Suprapubic skin (tissue), 4 donors: ENCODE measurements around the gene TKT. TPM values are rescaled to one million over a fixed set of nuclear protein-coding genes. Genes with fewer than 3 reads are reported as not detected.

Source experiments
- DNase-seq, 2 donors: peaks; one replicate each; pipeline ENCODE4 v3.0.0-alpha.2; 2019; ENCODE audit warnings: low spot score in 2 of 2
- H3K27ac ChIP-seq: fragments of 200-600 bp; sonication (generic); one replicate; pipeline ENCODE4 v1.5.1; 2019
- H3K27me3 ChIP-seq: fragments of 200-600 bp; sonication (generic); one replicate; pipeline ENCODE4 v1.5.1; 2019
- H3K36me3 ChIP-seq: fragments of 200-600 bp; sonication (generic); one replicate; pipeline ENCODE4 v1.5.1; 2019
- H3K4me1 ChIP-seq: fragments of 200-600 bp; sonication (generic); one replicate; pipeline ENCODE4 v1.5.1; 2019
- H3K4me3 ChIP-seq: fragments of 200-600 bp; sonication (generic); one replicate; pipeline ENCODE4 v1.5.1; 2019; ENCODE audit warnings: mild to moderate bottlenecking
- H3K9me3 ChIP-seq: fragments of 200-600 bp; sonication (generic); one replicate; pipeline ENCODE4 v1.5.1; 2019
- CTCF ChIP-seq, 2 donors: fragments of 200-600 bp in 1 of 2; fragments of 450-650 bp in 1 of 2; sonication (generic) in 1 of 2; IDR thresholded peaks; one replicate each; pipeline ENCODE4 v1.5.1; 2016 to 2019; ENCODE audit warnings: antibody characterized with exemption in 2 of 2, mild to moderate bottlenecking in 1 of 2, moderate library complexity in 1 of 2
- EP300 ChIP-seq: sonication (generic); formaldehyde crosslinking; IDR thresholded peaks from one replicate; pipeline ENCODE4 v1.6.1; 2017; ENCODE audit warnings: antibody characterized with exemption
- POLR2A ChIP-seq, 2 donors: fragments of 450-650 bp; IDR thresholded peaks; one replicate each; pipeline ENCODE4 v1.6.1; 2017; ENCODE audit warnings: antibody characterized with exemption in 2 of 2, mild to moderate bottlenecking in 2 of 2, moderate library complexity in 2 of 2
- POLR2AphosphoS5 ChIP-seq, 3 donors: sonication (generic); formaldehyde crosslinking; IDR thresholded peaks; one replicate each; pipeline ENCODE4 v1.6.1; 2017; ENCODE audit warnings: antibody characterized with exemption in 3 of 3
- WGBS: methylation state at CpG from one replicate; pipeline ENCODE4 v1.1.5; 2018; 5-methylcytosine and 5-hydroxymethylcytosine counted together
- total RNA-seq, 4 donors: library from RNA; depleted of rRNA; stranded (reverse); fragments of >200 nt; gene quantifications; one replicate each; pipeline ENCODE4 v1.1.0, GENCODE V29; 2016

The TKT gene
- total RNA-seq, 4 donors from 2014 or later, result 107 to 194 (median 155) TPM

- Histone ChIP-seq H3K9me3 (no peaks in the 10 kb centered on the region), H3K27me3 (no peaks in the 10 kb centered on the region), H3K27ac (no peak overlapping the region), H3K4me3 (no peak overlapping the region), H3K36me3 (peaks cover 94% of the 10 kb centered on the region), H3K4me1 (peaks cover 23% of the 10 kb centered on the region)
- no peak for DNase-seq
- 96% methylated on average over 5 of the region's 10 CpGs for WGBS
- no peak for TF ChIP-seq POLR2AphosphoS5 (IDR thresholded peaks at IDR 0.05)
- TF ChIP-seq CTCF (IDR thresholded peaks at IDR 0.05), result no peak
- no peak for TF ChIP-seq POLR2A (IDR thresholded peaks at IDR 0.05)
- no peak for TF ChIP-seq EP300
These were observed 21.0 kb downstream of the TKT start for GRCh38 chr3:53234841-53235232.

DNA sequence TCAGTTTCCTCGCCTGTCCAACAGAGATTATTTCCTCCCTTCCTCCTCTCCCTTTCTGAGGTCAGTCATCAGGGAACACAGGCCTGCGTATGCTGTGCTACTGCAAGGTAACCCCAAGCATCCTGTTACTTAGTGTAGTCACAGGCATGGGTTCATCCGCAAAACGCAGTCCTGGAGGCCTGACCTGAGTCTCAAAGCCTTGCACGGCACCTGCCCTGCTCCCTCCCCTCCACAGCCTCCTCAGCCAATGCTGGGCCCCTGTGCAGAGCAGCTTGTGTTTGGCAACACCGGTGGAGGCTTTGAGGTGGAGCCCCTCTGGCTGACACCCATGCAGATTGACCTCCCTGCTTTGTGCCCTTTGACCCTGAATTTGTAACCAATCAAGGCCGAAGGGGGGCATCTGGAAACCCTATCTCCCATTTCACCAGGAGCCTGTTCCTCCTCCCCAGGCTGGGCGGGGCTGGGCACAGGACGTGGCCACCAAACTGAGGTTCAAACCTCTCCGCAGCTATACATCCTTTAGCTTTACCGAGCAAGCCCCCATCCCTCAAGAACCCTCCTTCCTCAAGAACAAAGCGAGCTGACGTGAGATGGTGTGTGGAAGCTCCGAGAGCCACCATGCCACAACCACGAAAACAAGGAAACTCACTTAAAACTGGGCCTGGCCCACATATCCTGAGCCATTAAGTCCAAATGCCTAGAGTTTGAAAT, 21.5 kb downstream of the TKT start:
- H3K4me1 ChIP-seq, result peaks cover 23% of the 10 kb centered on the region
- no peaks in the 10 kb centered on the region for H3K27me3 ChIP-seq
- TF ChIP-seq EP300, result no peak
- H3K36me3 ChIP-seq, result peaks cover 94% of the 10 kb centered on the region
- WGBS, result 83% methylated on average over 15 of the region's 15 CpGs
- no peak overlapping the region for H3K27ac ChIP-seq
- H3K4me3 ChIP-seq, result no peak overlapping the region
- no peak for DNase-seq
- H3K9me3 ChIP-seq, result no peaks in the 10 kb centered on the region

- Histone ChIP-seq H3K9me3 (no peaks in the 10 kb centered on the region), H3K27ac (no peak overlapping the region), H3K4me3 (no peak overlapping the region), H3K36me3 (peaks cover 96% of the 10 kb centered on the region), H3K27me3 (no peaks in the 10 kb centered on the region), H3K4me1 (peaks cover 14% of the 10 kb centered on the region)
- TF ChIP-seq POLR2AphosphoS5 (IDR thresholded peaks at IDR 0.05) (no peak), POLR2A (IDR thresholded peaks at IDR 0.05) (no peak), EP300 (no peak), CTCF (IDR thresholded peaks at IDR 0.05) (no peak)
- WGBS, result 81% methylated on average over 7 of the region's 18 CpGs
- DNase-seq, result no peak
These were observed 23.0 kb downstream of the TKT start for GRCh38 chr3:53232641-53233377.

- no peak overlapping the region for H3K4me3 ChIP-seq
- no peak overlapping the region for H3K27ac ChIP-seq
- 87% methylated on average over 11 of the region's 13 CpGs for WGBS
- no peak for TF ChIP-seq POLR2AphosphoS5 (IDR thresholded peaks at IDR 0.05)
- TF ChIP-seq CTCF (IDR thresholded peaks at IDR 0.05), result no peak
- TF ChIP-seq EP300, result no peak
- H3K4me1 ChIP-seq, result peaks cover 10% of the 10 kb centered on the region
- no peaks in the 10 kb centered on the region for H3K9me3 ChIP-seq
- peaks cover 96% of the 10 kb centered on the region for H3K36me3 ChIP-seq
- no peak for DNase-seq
- H3K27me3 ChIP-seq, result no peaks in the 10 kb centered on the region
These were observed 24.0 kb downstream of the TKT start for GRCh38 chr3:53231532-53232511.

GRCh38 chr3:53230789-53231188, 25.0 kb downstream of the TKT start:
- no peaks in the 10 kb centered on the region for H3K27me3 ChIP-seq
- no peak overlapping the region for H3K4me3 ChIP-seq
- no peaks in the 10 kb centered on the region for H3K9me3 ChIP-seq
- 89% methylated on average over 5 of the region's 5 CpGs for WGBS
- no peak overlapping the region for H3K27ac ChIP-seq
- DNase-seq, result no peak
- peaks cover 96% of the 10 kb centered on the region for H3K36me3 ChIP-seq
- TF ChIP-seq POLR2A (IDR thresholded peaks at IDR 0.05) (no peak), POLR2AphosphoS5 (IDR thresholded peaks at IDR 0.05) (no peak), CTCF (IDR thresholded peaks at IDR 0.05) (no peak), EP300 (no peak)
- peaks cover under 1% of the 10 kb centered on the region for H3K4me1 ChIP-seq
